Fibroblast of upper back skin (primary cell): ENCODE data around the gene PAK6.

Experiments used
- DNase-seq: peaks from one replicate; pipeline ENCODE4 v3.0.0-alpha.2; 2013

The PAK6 gene

DNA sequence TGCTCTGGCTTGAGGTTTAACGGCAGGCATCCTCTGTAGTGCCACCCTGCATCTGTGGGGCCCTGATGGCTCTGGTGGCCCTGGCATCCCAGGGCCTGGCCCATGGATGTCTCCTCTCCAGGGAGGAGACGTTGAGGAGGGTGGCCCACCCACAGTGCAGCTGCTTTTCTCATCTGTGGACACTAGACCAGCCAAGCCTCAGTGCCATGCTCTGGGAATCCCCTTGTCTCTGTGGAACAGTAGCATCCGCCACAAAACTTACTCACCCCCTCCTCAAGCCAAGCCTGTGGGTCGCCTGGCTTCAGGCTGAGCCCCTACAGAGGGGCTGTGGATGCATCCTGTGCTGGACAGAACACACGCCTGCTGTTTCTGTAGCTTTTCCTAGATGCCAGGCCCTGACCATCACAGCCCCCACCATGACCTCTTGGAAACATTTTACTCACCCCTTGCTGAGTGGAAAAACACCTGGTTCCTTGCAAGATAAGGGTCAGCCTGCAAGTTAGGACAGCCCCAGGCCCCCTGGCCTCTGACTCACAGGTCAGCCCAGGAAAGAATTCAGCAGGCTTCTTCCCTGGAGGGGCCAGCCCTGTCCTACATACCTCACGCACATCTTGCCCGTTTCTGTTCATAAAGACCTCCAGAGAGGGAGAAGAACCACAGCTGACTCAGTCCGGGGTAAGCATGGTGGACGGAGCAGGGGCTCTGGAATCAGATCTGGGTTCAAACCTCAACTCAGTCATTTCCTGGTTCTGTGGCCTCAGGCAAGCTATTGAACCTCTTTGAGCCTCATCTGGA, 19.0 kb downstream of the PAK6 start:
- DNase-seq = no peak

DNA sequence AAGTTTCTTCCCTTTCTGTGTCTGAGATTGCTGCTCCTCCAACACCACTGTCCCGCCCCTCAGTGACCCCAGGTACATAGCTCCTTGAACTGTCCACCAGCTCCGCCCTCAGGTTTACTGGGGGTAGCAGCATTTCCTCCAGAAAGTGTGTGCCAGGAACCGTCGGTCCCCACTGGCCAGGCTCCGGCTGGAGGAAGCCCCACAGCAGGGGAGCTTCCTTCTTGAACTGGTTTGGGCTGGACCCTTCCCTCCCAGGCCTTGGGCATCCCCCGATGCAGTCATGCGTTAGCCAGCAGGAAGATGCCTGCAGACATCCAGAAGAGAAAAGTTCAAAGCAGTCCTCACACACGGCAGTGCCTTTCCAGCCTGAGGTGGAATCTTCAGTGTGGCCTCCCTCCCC, 19.7 kb downstream of the PAK6 start:
- DNase-seq = no peak

DNA sequence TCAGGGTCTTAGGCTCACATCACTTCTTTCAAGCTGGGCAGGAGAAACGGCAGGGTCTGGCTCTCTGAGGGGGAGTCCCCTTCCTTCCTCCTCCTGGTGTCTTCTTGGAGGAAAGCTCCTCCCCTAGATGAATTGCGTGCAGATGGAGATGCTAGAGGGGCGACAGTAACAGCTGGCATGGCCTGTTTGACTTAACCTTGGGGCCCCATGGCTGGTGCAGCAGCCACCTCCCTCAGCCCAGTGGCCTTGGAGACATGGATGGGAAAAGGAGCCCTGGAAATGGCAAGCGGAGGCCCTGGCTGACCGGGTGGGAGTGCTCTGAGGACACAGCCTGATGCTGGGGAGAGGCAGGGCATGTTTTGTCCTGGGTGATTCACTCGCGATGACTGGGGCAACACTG, 20.2 kb downstream of the PAK6 start:
- no peak for DNase-seq

DNA sequence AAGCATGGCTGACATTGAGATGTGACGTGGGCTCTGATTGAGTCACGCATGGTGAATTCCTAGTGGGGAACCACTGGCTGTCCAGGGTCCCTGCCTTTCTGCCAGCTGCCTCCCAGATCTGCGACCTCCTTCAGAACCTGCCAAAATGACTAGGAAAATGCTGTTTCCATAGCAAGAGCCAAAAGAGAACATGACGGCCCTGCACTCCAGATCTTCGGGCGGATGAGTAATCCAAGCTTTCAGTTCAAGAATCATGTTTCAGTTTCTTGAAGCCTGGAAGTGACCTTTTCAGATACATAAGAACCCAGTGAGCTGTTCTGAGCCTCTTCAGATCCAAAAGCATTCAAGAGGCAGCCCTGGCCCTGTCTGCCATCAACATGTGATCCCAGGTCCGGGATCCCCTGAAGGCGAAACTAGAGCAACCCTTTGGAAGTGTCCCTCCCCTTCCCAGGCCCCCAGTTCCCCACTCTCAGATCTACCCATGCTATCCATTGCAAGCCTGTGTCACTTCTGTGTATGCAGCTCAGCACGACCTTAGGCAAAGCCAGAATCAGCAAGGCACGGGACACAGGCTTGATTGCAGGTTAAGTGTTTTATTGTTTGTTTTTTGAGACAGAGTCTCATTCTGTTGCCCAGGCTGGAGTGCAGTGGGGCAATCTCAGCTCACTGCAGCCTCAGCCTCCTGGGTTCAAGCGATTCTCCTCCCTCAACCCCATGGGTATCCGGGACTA, 24.3 kb downstream of the PAK6 start:
- DNase-seq = peak; percentile 40

DNA sequence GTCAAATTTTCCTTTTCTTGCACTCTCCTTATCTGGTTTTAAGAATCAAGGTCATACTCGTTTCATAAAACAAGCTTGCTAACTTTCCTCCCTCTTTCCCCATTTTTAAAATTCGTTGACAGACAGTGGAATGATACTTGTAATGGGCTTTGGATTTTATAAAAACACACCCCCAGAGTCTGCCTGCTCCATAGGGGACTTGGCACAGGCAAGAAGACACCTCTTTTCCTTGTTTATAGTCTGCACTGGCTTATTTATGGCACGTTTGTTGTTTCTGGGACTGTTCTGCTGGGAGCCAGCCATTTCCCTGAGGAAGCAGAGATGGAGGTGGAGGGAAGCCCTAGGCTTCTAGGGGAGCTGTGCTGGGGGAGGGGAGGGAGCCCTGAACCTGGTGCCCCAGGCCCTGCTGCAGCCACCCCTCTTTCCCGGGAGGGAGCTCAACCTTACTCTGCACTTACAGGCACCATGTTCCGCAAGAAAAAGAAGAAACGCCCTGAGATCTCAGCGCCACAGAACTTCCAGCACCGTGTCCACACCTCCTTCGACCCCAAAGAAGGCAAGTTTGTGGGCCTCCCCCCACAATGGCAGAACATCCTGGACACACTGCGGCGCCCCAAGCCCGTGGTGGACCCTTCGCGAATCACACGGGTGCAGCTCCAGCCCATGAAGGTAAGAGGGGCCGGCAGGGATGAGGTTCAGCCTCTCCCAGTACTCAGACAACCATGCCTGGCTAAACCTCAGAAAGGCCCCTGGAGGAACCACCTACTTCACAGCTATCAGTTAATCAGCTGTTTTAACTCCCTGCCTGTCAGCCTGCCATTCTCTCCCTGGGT, 25.7 kb downstream of the PAK6 start:
- DNase-seq = no peak

DNA sequence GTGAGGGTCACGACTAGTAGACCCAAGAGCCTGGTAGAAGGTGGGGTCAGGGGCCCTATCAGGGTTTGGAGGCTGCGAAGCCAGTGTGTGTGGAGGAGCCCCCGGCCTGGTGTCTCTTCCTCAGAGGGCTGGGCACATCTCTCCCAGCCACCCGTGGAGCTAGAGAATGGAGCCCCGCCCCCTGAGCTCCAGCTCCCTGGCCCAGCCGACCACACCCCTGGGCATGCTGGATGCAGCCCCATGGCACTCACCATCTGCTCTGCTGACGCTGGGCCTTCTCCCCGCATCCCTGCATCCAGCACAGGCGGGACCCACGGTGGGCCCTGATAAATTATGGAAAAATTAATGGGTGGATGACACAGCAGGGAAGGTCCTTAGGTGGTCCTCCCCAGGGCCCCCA, 26.5 kb downstream of the PAK6 start:
- no peak for DNase-seq

DNA sequence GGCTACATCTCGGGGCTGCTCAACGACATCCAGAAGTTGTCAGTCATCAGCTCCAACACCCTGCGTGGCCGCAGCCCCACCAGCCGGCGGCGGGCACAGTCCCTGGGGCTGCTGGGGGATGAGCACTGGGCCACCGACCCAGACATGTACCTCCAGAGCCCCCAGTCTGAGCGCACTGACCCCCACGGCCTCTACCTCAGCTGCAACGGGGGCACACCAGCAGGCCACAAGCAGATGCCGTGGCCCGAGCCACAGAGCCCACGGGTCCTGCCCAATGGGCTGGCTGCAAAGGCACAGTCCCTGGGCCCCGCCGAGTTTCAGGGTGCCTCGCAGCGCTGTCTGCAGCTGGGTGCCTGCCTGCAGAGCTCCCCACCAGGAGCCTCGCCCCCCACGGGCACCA, 27.0 kb downstream of the PAK6 start:
- no peak for DNase-seq

DNA sequence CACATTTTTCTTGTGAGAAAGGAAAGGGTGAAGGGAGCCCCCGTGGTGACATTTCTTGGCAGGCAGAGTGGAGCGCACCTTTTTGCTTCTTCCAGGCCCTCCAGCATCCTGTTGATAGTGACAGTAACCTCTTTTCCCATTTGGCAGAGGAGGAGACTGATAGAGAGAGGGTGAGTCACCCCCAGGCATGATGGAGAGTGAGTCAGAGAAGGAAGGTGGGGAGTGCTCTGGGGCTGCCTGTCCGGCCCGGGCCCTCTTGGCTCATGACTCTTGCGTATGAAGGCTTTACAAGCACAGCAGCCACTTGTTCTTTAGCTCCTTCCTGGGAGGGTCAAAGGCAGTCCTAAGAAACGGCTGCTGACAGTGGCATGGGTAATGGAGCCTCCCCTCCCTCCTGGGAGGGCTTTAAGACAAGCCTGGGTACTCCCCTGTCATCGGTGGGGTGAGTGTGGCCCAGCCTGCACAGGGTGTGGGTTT, 28.0 kb downstream of the PAK6 start:
- peak; percentile 93 for DNase-seq

DNA sequence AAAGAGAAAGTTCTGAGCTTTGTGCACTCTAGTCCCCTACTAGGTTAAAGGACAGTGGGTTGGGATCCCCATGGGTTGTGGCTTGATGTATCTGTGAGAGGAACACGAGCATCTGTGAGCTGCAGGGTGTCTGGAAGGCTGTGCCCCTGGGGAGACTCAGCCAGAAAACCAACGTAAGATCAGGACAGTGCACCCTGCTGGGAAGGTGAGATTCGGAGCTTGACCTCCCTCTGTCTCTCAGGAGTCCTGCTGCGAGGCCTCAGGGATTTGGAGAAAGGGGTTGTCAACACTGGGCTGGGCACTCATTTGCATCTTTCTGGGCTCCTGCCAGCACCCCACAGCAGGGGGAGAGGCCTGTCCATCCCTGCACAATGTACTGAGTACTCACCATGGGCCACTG, 28.8 kb downstream of the PAK6 start:
- no peak for DNase-seq

DNA sequence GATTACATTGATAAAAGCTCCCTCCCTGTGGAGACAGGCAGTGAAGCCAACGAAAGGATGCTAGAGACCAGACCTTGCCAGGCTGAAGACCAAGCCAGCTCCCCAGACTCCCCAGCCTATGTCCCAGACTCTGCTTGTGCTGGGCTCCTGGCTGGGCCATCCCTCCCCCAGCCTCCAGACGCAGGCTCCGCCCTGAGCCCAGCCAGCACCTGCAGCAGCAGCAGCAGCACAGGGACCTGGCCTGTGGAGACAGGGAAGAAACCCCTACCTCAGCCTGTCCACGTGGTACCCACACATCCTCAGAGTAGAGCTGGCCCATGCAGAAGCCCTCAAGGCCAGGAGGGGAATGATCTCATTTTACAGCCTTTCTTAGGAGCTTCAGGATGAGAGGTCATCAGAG, 30.7 kb downstream of the PAK6 start:
- no peak for DNase-seq

DNA sequence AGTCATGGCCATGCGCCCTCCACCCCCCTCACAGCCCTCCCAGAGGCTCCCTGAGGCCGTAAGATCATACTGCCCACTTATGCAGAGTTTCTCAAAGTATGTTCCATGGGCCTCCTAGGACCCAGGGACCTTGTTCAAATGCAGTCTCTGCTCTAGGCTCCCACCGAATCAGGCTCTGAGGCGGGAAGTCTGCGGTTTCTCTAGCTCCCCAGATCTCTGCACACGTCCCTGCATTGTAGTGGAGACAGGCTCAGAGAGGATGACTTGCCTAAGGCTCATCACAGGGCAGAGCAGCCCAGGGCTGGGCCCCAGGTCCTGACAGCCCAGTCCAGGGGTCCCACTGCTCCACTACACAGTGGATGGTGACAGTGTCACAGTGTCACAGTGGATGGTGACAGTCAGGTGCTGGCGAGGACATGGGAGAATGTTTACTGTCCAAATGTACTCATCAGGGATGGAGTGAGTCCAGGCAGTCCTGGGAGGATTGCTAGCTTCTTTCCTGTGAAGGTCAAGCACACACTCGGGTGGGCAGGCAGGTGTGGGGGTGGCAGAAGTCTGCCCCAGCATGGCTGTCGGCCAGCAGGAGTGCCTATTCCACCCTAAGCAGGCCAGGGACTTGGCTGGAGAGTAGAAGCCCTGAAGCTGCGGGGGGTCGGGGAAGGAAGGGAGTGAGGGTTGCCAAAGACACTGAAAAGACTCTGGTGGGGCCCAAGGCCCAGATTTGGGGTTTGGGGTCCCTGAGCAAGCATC, 31.6 kb downstream of the PAK6 start:
- DNase-seq = no peak

DNA sequence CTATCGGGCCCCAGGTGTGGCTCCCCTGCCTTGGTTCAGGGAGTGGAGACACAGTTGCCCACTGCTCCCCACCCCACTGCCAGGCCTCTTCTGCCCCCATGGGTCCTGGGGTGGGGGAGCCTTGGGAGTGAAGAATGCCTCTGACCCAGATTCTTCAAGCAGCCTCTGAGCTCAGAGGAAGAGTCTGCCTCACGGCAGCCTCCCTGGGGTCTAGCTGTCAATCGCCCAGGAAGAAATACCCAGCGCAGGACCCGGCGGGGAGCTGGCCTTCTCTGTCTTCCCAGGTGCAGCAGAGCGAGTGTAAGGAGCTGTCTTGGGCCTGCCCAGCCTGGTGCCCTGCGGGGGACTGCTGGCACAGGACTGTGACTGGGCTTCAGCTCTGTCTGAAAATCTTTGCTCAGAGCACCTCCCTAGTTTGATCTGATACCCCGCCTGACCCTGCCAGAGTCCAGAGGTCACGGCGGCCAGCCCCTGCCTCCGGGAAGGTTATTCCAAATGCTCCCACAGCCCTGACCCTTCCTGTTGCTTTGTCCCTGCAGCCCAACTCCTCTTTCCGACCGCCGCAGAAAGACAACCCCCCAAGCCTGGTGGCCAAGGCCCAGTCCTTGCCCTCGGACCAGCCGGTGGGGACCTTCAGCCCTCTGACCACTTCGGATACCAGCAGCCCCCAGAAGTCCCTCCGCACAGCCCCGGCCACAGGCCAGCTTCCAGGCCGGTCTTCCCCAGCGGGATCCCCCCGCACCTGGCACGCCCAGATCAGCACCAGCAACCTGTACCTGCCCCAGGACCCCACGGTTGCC, 33.0 kb downstream of the PAK6 start:
- no peak for DNase-seq

DNA sequence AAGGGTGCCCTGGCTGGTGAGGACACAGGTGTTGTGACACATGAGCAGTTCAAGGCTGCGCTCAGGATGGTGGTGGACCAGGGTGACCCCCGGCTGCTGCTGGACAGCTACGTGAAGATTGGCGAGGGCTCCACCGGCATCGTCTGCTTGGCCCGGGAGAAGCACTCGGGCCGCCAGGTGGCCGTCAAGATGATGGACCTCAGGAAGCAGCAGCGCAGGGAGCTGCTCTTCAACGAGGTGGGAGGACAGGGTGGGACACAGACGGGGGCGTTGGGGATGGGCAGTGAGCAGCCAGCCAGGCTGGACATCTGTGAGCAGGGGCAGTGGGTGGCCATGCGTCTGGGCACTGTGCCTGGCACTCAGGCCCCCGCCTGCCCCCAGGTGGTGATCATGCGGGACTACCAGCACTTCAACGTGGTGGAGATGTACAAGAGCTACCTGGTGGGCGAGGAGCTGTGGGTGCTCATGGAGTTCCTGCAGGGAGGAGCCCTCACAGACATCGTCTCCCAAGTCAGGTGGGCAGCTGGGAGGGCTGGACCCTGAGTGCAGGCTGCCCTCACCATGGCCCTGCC, 33.7 kb downstream of the PAK6 start:
- no peak for DNase-seq

DNA sequence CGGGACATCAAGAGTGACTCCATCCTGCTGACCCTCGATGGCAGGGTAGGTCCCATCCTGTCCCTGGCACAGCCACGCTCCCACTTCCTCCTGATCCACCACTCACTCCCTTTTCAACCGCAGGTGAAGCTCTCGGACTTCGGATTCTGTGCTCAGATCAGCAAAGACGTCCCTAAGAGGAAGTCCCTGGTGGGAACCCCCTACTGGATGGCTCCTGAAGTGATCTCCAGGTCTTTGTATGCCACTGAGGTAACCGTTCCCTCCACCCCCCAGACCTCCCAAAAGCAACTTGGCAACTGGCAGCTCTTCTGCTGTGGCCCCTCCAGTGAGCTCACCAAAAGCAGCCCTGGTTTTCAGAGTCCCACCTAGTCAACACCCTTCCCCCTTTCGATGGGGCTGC, 34.6 kb downstream of the PAK6 start:
- no peak for DNase-seq

DNA sequence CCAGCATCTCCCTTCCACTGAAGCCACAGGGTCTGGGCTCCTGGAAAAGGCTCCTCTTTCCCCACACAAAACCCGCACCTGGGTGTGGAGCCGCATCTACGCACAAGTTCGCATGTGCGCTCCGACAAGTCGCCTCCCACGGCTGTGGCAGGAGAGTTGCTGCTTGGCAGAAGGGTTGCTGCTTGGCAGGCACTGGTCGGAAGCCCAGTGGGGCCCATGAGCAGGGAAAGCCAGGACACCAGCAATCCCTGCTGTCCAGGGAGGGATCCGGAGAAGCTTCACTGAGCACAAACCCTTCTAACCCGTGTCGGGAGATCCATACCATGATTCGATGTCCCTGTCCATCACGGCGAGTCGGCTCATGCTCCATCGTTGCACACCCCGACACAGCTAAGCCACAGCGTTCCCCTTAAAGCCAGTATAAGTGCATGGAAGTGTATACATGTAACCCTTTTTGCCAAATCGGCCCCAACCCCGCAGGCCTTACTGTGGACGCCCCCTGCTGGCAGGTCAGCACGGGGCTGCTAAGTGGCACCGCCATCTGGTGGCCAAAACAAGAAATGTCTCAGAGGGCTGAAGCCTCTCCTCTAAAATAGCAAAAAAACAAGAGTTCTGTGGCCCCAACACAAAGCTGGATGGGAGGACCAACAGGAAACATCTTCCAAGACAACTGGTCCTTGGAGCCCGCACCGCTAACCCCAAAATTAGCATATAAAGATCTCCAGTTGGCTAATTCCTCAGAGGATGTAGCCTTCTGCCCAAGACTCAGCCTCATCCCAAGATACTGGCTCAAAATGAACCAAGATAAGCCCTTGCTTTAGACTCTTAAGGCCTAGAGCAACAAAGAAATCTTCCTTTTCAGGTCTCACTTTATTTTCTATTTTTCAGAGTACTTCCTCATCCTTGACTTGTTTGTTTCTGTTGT, 35.7 kb downstream of the PAK6 start:
- peak; percentile 73 for DNase-seq

DNA sequence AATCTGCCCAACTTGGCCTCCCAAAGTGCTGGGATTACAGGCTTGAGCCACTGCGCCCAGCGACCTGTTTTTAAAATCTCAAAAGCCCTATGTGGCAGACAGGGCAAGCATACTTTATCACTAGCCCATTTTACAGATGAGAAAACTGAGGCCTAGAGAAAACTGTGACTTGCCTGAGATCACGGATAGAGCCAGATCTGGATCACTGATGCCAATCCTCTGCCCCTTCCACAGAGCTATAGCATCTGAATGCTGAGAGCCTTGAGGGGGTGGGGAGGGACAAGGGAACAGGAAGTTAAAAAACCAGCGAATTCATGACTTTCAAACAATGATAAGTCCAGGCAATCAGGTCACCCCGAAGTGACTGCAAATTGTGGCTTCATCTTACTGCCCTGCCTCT, 36.7 kb downstream of the PAK6 start:
- no peak for DNase-seq

DNA sequence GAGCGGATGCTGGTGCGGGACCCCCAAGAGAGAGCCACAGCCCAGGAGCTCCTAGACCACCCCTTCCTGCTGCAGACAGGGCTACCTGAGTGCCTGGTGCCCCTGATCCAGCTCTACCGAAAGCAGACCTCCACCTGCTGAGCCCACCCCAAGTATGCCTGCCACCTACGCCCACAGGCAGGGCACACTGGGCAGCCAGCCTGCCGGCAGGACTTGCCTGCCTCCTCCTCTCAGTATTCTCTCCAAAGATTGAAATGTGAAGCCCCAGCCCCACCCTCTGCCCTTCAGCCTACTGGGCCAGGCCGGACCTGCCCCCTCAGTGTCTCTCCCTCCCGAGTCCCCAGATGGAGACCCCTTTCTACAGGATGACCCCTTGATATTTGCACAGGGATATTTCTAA, 37.1 kb downstream of the PAK6 start:
- DNase-seq = no peak

DNA sequence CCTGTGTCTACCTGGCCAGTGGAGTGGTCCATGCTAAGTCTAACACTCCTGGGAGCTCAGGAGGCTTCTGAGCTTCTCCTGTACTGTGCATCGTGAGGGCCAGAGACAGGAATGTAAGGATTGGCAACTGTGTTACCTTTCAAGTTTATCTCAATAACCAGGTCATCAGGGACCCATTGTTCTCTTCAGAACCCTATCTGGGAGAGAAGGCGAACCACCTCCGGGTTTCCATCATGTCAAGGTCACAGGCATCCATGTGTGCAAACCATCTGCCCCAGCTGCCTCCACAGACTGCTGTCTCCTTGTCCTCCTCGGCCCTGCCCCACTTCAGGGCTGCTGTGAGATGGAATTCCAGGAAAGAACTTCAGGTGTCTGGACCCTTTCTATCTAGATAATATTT, 38.1 kb downstream of the PAK6 start:
- DNase-seq = no peak

DNA sequence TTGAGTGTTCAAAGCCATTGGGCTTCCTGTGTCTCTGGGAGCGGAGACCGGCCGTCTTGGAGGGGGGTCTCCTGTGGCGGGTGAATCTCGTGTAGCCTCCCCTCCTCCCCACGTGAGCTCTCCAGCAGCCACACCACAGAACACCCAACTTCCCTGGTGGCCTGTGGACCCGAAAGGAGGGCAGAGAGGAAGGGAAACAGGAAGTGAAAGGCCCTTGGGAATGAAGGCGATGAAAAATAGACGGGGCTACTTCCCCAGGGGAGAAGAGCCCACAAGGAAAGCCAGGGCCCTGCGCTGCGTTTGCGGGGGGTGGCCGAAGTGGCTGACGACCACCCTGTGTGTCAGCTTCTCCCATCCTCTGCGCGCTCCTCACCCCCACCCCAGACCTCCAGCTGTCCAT, 38.6 kb downstream of the PAK6 start:
- DNase-seq = no peak

DNA sequence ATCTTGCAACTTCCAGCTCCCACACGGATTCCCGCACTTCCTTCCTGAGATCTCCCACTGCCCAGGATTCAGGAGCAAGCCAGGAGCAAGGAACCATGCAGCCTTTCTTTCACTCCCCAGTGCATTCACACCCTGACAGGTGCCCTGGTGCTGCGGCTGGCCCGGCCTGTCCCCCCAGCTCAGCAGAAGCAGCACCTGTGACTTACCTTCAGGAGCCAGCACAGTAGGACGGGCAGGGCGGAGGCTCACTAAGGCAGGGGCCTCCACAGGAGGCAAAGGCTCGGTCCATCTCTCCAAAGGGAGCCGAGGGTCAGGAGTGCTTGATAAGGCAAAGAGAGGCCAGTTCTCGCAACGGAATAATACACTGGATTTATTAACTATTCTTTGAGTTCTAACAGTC, 39.2 kb downstream of the PAK6 start:
- no peak for DNase-seq
